Cerebellar cortex (tissue), 1 donor: ENCODE results near the gene IFITM1.
A peak's percentile ranks its signal among the peaks of the same experiment; 100 is the strongest.
"Not testable (repeated sequence)": the region's sequence is repeated elsewhere in the genome, so short reads cannot be mapped to it uniquely, and the experiment has no call there.

Source experiments
- DNase-seq: peaks from one replicate; pipeline ENCODE4 v3.0.0-alpha.2; 2015; ENCODE audit warnings: low spot score

The IFITM1 gene

DNA sequence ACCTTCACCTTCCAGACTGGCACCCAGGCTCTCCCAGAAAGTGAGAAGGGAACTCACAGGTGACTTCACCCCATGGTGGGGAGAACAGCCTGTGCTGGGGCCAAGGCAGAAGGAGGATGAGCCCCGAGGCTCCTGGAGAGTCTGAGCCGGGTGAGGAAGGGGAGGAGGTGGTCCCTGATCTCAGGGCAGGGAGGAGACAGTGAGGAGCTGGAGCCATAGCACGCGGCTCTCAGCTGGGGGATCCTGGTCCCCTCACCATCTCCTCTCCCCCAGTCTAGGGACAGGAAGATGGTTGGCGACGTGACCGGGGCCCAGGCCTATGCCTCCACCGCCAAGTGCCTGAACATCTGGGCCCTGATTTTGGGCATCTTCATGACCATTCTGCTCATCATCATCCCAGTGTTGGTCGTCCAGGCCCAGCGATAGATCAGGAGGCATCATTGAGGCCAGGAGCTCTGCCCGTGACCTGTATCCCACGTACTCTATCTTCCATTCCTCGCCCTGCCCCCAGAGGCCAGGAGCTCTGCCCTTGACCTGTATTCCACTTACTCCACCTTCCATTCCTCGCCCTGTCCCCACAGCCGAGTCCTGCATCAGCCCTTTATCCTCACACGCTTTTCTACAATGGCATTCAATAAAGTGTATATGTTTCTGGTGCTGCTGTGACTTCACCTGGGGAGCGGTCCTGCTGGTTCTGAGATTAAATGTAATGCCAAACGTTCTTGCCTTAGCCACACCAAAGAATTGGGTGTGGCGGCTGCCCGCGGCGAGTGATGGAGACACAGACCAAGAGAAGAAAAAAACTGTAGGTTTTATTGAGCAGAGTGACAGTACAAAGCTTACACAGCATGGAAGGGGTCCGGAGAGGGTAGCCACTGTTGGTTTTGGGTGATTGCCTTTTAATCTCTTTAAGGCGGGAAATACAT is 4.8 kb upstream of the IFITM1 start:
- DNase-seq: not testable (repeated sequence)

DNA sequence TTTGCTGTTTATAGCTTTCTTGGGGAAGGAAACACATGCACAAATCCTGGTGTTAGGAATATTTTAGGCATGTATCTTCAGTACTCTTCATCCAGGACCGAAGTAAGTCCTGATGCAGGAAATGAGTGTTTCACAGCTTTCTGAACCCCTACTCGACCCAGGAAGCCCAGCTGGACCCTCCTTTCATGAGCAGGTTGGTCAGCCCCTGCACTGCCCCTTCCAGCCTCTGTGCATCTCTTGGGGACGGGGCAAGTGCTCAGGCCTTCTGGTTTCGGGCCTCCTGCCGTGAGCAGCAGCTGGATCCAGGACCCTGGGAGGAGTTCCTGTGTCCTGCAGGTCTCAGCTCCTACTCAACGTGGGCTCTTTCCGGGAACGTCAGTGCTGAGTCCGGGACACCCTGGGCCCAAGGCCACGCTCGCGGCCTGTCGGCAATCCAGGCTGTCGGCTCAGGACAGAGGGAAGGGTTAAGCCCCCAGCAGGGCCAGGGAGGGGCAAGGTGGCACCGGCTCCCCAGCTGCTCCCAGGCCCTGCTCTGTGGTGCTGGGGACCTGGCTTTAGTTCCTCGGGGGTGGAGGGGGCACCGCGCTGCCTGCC is 3.8 kb upstream of the IFITM1 start:
- not testable (repeated sequence) for DNase-seq

DNA sequence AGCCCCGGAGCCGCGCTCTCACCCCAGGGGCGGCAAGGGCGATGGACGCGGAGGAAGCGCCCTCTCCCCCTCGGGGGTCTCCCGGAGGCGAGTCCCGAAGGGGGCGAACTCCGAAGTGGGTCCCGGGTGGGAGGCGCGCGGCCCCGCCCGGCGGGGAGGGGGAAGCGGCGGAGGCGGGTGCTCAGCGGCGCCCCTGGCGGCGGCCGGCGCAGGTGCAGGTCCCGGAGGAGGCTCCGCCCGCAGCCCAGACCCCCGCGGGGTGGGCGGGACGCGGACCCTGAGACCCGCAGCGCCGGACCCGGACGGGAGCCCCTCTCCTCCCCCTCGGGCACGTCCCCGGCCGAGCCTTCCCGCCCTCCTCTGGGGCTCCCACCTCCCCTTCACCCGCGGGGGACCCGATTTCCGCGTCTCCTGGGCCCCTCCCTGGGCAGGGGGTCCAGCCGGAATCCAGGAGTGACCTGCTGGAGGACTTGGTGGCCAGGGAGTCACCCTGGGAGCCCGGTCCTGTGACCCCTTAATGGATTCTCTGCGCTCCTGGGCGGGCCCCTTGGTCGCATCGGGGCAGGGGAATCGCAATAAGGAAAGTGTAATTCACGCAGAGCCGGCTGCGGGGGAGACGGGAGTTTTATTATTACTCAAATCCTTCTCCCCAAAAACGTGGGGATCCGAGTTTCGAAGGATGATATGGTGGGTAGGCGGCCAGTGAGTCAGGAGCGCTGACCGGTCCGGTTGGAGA is 2.7 kb upstream of the IFITM1 start:
- DNase-seq: not testable (repeated sequence)

DNA sequence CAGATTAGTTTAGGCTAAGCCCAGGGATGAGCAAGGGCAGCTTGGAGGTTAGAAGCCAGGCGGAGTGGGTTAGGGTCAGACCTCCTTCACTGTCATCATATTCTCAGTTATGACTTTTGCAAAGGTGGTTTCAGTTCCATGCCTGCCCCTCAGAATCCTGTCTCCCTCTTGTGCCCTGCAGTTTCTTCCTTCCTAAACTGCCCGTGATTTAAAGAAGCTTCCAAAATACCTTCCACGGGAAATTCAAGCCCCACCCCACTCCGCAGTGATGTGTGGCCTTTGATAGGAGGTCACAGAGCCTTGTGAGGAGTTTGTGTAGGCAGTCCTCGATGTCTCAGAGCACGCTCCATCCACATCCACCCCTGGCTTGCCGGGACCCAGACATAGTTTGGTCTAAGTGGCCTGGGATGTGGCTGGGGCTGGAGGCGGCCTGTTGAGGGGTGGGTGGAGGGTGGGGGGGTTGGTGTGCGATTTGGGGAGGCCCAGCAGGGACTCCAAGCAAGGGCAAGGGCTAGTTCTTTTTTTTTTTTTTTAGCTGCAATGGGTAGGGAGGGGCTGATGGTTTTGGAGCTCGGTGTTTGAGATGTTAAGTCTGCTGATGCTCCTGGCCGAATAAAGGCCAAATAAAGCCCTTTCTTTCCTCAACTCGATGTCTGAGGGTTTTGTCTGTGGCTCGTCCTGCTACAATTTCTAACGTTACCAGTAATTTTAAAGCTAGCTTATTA is 1.6 kb upstream of the IFITM1 start:
- no peak for DNase-seq

DNA sequence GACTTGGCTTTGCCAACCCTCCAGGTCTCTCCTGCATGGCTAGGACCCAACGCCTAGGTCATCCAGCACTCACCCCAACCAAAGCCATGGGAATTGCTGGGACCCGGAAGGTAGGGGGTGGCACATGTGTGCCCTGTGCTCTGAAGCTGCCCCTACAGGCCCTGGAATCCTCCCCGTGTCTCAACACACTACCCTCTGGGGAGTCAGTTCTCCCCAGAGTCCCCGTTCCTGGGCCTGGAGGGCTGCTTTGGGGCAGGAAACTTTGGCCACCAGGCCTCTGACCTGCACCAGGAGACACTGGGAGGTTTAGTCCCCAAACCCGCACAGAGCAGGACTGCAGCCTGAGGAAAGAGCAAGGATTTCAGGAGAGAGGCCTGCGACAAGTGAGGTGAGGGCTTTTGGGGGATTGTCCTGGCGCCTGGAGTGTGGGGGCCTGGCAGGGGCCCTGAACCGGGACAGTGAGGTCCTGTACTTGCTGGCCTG is 495 bp upstream of the IFITM1 start:
- peak; percentile 36 for DNase-seq

DNA sequence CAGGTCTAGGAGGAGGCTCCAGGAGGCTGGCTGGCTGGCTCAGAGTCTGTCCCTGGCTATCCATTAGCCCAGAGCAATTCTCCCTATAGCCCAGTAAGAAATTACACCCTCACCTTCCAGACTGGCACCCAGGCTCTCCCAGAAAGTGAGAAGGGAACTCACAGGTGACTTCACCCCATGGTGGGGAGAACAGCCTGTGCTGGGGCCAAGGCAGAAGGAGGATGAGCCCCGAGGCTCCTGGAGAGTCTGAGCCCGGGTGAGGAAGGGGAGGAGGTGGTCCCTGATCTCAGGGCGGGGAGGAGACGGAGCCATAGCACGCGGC is 675 bp downstream of the IFITM1 start:
- DNase-seq: not testable (repeated sequence)

DNA sequence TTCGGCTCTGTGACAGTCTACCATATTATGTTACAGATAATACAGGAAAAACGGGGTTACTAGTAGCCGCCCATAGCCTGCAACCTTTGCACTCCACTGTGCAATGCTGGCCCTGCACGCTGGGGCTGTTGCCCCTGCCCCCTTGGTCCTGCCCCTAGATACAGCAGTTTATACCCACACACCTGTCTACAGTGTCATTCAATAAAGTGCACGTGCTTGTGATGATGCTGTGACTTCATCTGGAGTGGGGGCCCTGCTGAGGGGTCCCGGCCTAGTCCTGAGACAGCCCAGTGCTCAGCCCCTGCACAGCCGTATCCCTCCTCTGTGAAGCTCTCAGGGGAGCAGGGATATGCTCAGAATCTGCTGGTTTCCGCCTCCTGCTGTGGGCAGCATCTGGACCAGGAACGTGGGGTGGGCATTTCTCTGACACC is 1.2 kb downstream of the IFITM1 start:
- no peak for DNase-seq

DNA sequence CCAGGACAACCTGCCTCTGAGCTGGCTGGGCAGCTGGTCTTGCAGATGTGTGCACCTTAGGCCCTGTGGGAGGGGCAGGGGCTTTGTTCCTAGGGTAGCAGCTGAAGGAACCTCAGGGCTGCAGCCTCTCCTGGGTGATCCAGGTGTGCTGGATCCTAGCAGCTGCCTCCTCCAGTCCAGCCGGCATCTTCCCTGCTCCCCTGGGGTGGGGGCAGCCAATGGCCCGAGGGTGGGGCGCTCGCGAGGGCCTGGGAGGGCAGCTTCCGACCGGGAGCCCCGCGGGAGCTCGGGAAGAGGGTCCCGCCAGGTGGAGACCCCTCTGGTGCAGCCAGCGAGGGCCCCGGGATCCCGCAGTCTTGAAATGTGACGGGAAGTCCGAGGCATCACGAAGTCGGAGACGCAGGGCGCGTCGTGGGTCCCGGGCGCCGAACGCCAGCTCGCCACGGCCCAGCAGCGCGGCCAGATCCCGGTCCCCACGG is 1.7 kb downstream of the IFITM1 start:
- DNase-seq: no peak

DNA sequence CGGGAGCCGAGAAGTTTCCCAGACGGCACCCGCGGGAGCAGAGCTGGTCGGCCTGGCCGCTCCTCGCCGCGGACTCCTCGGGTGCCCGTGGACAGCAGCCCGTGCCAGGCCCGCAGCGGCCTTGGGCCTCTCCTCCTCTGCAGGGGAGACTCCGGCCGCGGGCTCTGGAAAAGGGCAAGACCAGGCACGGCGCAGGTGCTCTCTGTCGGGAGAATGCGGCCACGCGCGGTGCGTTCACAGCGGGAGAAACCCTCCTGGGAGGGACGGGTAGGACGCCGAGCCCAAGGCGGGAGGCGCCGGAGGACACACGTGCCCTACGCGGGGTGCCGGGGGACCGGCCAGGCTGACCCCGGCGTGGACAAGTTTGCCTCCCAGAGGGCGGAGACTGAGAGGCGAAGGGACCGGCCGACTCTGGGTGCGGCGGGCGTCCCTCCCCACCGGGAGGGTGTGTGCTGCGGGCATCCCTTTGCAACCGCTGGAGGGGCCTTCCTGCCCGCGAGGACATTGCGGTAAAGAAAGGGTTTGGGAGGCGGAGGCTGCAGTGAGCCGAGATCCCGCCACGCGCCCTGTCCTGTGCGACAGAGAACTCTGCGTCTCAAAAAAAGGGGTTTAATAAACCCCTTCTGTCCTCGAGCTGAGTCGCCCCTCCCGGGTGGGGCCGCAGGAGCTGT is 2.3 kb downstream of the IFITM1 start:
- DNase-seq: no peak

DNA sequence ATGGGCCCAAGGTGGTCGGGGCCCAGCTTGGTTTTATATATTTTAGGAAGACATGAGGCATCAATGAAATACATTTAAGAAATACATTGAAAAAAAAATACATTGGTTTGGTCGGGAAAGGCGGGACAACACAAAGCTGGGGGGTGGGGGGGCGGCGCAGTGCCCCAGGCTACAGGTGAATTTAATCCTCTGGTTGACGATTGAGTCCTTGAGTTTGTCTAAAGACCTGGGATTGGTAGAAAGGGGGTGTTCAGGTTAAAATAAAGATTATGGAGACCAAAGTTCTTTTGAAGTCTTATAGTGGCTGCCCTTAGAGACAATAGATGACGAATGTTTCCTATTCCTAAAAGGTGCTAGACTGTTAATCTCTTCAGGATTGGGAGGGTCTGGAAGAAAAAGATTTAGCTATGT is 3.1 kb downstream of the IFITM1 start:
- no peak for DNase-seq

DNA sequence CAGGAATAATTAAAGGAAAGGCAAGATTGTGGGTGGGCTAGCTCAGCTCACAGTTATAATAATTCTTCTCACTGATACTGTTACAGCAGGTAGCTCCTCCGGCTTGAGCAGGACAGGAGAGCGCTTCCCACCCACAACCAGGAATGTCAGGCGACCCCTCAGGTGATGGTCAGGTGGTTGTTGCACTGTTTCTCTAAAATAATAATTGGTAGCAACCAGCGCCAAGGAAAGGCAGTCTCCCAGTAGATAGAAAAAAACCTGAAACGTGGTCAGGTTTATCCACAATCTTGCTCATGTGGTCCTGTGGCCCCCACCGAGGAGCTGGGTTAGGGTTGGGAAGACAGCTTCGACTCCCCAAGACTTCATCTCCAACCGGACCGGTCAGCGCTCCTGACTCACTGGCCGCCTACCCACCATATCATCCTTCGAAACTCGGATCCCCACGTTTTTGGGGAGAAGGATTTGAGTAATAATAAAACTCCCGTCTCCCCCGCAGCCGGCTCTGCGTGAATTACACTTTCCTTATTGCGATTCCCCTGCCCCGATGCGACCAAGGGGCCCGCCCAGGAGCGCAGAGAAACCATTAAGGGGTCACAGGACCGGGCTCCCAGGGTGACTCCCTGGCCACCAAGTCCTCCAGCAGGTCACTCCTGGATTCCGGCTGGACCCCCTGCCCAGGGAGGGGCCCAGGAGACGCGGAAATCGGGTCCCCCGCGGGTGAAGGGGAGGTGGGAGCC is 4.0 kb downstream of the IFITM1 start:
- not testable (repeated sequence) for DNase-seq

DNA sequence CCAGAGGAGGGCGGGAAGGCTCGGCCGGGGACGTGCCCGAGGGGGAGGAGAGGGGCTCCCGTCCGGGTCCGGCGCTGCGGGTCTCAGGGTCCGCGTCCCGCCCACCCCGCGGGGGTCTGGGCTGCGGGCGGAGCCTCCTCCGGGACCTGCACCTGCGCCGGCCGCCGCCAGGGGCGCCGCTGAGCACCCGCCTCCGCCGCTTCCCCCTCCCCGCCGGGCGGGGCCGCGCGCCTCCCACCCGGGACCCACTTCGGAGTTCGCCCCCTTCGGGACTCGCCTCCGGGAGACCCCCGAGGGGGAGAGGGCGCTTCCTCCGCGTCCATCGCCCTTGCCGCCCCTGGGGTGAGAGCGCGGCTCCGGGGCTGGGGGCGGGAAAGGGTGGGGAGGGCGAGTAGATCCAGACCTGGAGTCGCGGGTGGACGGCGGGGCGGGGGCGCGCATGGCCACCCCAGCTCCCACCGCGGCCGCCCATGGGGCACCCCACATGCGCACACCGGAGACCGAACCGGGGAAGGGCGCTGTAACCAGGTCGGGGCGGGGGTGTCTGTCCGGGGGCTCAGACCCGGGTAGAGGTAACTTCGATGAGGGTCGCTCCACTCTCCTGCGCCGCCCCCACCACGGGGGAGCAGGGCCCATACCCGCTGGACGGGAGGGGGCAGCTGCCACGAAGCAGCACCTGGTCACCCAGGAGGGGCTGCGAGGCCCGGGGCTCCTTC is 4.7 kb downstream of the IFITM1 start:
- DNase-seq: not testable (repeated sequence)

DNA sequence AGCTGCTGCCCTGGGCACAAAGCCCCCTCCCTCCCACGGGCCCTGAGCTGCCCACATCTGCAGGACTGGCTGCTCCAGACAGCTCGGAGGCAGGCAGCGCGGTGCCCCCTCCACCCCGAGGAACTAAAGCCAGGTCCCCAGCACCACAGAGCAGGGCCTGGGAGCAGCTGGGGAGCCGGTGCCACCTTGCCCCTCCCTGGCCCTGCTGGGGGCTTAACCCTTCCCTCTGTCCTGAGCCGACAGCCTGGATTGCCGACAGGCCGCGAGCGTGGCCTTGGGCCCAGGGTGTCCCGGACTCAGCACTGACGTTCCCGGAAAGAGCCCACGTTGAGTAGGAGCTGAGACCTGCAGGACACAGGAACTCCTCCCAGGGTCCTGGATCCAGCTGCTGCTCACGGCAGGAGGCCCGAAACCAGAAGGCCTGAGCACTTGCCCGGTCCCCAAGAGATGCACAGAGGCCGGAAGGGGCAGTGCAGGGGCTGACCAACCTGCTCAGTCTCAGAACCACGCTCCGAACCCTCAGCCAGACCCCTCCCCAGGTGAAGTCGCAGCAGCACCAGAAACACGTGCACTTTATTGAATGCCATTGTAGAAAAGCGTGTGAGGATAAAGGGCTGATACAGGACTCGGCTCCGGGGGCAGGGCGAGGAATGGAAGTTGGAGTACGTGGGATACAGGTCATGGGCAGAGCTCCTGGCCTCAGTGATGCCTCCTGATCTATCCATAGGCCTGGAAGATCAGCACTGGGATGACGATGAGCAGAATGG is 5.5 kb downstream of the IFITM1 start:
- not testable (repeated sequence) for DNase-seq

DNA sequence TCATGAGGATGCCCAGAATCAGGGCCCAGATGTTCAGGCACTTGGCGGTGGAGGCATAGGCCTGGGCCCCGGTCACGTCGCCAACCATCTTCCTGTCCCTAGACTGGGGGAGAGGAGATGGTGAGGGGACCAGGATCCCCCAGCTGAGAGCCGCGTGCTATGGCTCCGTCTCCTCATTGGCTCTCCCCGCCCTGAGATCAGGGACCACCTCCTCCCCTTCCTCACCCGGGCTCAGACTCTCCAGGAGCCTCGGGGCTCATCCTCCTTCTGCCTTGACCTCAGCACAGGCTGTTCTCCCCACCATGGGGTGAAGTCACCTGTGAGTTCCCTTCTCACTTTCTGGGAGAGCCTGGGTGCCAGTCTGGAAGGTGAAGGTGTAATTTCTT is 6.0 kb downstream of the IFITM1 start:
- not testable (repeated sequence) for DNase-seq

DNA sequence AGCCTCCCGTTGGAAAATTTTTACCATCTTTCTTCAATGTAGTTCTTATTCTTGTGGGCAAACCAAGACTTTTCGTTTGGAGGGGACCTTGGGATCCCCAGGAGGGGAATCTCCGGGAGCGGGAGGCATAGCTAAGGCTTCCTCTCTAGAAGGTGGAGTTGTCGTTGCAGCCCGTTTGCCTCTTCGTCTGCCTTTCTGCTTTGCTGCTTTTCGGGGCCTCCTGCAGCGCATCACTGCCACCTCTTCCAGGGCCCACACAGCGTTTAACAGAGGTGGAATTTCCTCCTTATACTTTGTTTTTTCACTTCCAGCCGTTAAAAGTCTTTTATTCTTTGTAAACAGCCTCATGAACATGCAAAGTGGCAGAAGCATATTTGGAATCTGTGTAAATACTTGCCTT is 10.3 kb downstream of the IFITM1 start:
- no peak for DNase-seq

DNA sequence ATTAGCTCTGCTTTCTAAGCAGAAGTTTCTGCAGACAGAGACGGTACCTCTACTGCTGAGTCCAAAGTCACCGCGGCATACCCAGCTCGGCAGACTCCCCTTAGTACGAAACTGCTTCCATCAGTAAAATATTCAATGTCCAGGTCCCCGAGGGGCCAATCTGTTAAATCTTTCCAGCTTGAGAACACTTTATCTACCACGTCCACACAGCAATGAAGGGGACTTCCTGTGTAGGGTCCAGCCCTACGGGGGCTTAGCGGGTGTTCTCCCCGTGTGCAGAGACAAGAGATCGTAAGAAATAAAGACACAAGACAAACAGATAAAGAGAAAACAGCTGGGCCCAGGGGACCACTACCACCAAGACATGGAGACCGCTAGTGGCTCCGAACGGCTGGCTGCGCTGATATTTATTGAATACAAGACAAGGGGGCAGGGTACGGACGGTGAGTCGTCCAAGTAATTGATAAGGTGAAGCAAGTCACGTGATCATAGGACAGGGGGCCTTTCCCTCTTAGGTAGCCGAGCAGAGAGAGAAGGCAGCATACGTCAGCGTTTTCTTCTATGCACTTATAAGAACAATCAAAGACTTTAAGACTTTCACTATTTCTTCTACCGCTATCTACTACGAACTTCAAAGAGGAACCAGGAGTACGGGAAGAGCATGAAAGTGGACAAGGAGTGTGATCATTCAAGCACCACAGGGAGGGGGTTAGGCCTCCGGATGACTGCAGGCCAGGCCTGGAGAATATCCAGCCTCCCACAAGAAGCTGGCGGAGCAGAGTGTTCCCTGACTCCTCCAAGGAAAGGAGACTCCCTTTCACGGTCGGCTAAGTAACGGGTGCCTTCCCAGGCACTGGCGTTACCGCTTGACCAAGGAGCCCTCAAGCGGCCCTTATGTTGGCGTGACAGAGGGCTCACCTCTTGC is 11.0 kb downstream of the IFITM1 start:
- not testable (repeated sequence) for DNase-seq

DNA sequence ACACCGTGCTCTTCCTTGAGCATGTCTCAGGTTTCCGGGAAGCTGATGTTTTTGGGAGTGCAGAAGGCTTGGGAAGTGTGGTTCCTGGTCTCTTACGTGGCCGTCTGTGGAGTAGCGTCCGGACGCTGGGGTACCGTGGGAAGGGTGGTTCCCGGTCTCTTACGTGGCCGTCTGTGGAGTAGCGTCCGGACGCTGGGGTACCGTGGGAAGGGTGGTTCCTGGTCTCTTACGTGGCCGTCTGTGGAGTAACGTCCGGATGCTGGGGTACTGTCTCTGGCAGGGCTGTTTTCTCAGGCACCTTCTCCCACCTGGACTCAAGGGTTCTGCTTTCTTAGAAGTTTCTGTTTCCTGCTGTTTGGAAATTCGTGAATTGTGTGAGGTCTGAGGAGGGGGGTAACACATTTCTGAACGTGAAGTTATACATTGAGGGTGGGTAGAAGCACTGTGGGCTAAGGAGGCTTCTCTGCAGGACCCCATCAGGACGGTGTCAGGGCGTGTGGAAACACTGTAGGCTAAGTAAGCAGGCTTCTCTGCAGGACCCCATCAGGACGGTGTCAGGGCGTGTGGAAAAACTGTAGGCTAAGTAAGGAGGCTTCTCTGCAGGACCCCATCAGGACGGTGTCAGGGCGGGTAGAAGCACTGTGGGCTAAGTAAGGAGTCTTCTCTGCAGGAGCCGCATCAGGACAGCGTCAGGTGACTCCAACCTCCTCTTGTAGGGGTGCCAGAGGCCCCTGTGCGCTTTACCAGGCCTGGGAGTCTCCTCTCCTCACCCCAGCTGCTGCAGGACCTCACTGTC is 12.2 kb downstream of the IFITM1 start:
- DNase-seq: no peak

DNA sequence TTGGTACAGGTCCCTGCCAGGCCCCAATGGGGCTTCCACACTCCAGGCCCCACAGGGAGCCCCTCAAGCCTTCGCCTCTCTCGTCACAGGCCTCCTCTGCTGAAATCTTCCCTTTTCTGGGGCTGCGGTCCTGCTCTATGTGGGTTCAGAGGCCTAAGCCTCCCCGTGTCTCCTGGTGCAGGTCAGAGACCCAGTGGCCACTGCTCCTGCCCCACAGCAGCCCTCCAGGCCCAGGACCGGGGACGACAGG is 12.7 kb downstream of the IFITM1 start:
- no peak for DNase-seq
